HG02981 (cell line): Measurements from ENCODE around the gene AP2A2.

Experiments
- ATAC-seq: cut with Tn5 transposase; IDR thresholded peaks from one replicate; pipeline ENCODE4 v1.9.1; 2021; ENCODE audit warnings: mild to moderate bottlenecking, moderate library complexity; ENCODE audit not compliant: unreplicated experiment

AP2A2 gene

GRCh38 chr11:925496-926301, at the start of gene AP2A2:
AP2A2 (plus strand) TSS chr11:925870; CDS start chr11:926022, 152 bp downstream.
- peak; percentile 60 for ATAC-seq

- ATAC-seq = no peak
Observed at GRCh38 chr11:876545-876944, 49.1 kb upstream of the AP2A2 start.

GRCh38 chr11:877565-877964, 48.1 kb upstream of the AP2A2 start:
- ATAC-seq = no peak

GRCh38 chr11:880447-880846, 45.2 kb upstream of the AP2A2 start:
- no peak for ATAC-seq

GRCh38 chr11:882596-882995, 43.1 kb upstream of the AP2A2 start:
- ATAC-seq = no peak

GRCh38 chr11:883527-883926, 42.1 kb upstream of the AP2A2 start:
- ATAC-seq = no peak

- no peak for ATAC-seq
Observed at GRCh38 chr11:884578-885070, 41.0 kb upstream of the AP2A2 start.

- no peak for ATAC-seq
Observed at GRCh38 chr11:886568-886967, 39.1 kb upstream of the AP2A2 start.

- ATAC-seq = no peak
Observed at GRCh38 chr11:887589-887988, 38.1 kb upstream of the AP2A2 start.

- no peak for ATAC-seq
Observed at GRCh38 chr11:888310-889212, 37.1 kb upstream of the AP2A2 start.

GRCh38 chr11:889257-889656, 36.4 kb upstream of the AP2A2 start:
- ATAC-seq = no peak

- no peak for ATAC-seq
Observed at GRCh38 chr11:889687-890475, 35.8 kb upstream of the AP2A2 start.

- ATAC-seq = no peak
Observed at GRCh38 chr11:890794-891540, 34.7 kb upstream of the AP2A2 start.

GRCh38 chr11:893008-893654, 32.5 kb upstream of the AP2A2 start:
- ATAC-seq = no peak

- ATAC-seq = no peak
Observed at GRCh38 chr11:894575-895201, 31.0 kb upstream of the AP2A2 start.

- no peak for ATAC-seq
Observed at GRCh38 chr11:895331-896110, 30.1 kb upstream of the AP2A2 start.

- ATAC-seq = no peak
Observed at GRCh38 chr11:897253-898142, 28.2 kb upstream of the AP2A2 start.

- no peak for ATAC-seq
Observed at GRCh38 chr11:898143-898511, 27.5 kb upstream of the AP2A2 start.
